Memory B cell (primary cell): Measurements from ENCODE around the gene LAMC1.
A peak's percentile ranks its signal among the peaks of the same experiment; 100 is the strongest.

Experiments
- ATAC-seq: fragments of 150-1000 bp; cut with Tn5 transposase; 2 replicates; pipeline ENCODE4 v1.10.0; 2021; ENCODE audit warnings: low read depth, mild to moderate bottlenecking, moderate library complexity
- DNase-seq, 2 donors: peaks; one replicate each; pipeline ENCODE4 v3.0.0; 2022; ENCODE audit warnings: low spot score in 2 of 2
- H3K27ac Mint-ChIP-seq: one replicate; pipeline ENCODE4 v1.8.0; 2022; ENCODE audit warnings: mild to moderate bottlenecking, moderate library complexity, mixed read lengths
- H3K27me3 Mint-ChIP-seq: one replicate; pipeline ENCODE4 v1.8.0; 2022; ENCODE audit warnings: mixed read lengths
- H3K36me3 Mint-ChIP-seq: one replicate; pipeline ENCODE4 v1.8.0; 2022; ENCODE audit warnings: mild to moderate bottlenecking, mixed read lengths
- H3K4me1 Mint-ChIP-seq: one replicate; pipeline ENCODE4 v1.8.0; 2022; ENCODE audit warnings: mixed read lengths
- H3K4me3 Mint-ChIP-seq: one replicate; pipeline ENCODE4 v1.8.0; 2022; ENCODE audit warnings: mild to moderate bottlenecking, moderate library complexity, mixed read lengths
- H3K9me3 Mint-ChIP-seq: one replicate; pipeline ENCODE4 v1.8.0; 2022; ENCODE audit warnings: mixed read lengths

The LAMC1 gene

GRCh38 chr1:183023146-183023600 is at the start of gene LAMC1:
TSS of gene LAMC1 (plus strand) at chr1:183023420. CDS start at chr1:183023717, 297 bp downstream.
- peaks cover 24% of the 10 kb centered on the region for H3K4me1 Mint-ChIP-seq
- ATAC-seq (peak; percentile 47), DNase-seq (peak; percentile 46 to 69)
- peak within 1 kb of the TSS; percentile 94 for H3K4me3 Mint-ChIP-seq
- H3K9me3 Mint-ChIP-seq: no peaks in the 10 kb centered on the region
- H3K27ac Mint-ChIP-seq: peak within 1 kb of the TSS; percentile 23
- no peaks in the 10 kb centered on the region for H3K36me3 Mint-ChIP-seq
- peaks cover 1% of the 10 kb centered on the region for H3K27me3 Mint-ChIP-seq

- Mint-ChIP-seq H3K27ac (no peak overlapping the region), H3K9me3 (no peaks in the 10 kb centered on the region), H3K27me3 (no peaks in the 10 kb centered on the region), H3K4me3 (no peak overlapping the region), H3K36me3 (no peaks in the 10 kb centered on the region), H3K4me1 (no peaks in the 10 kb centered on the region)
- ATAC-seq (no peak), DNase-seq (no peak)
Measured at GRCh38 chr1:182974506-182975191, 48.6 kb upstream of the LAMC1 start.

GRCh38 chr1:182977480-182977879 is 45.7 kb upstream of the LAMC1 start:
- Mint-ChIP-seq H3K4me1 (no peaks in the 10 kb centered on the region), H3K36me3 (no peaks in the 10 kb centered on the region), H3K9me3 (no peaks in the 10 kb centered on the region), H3K27me3 (no peaks in the 10 kb centered on the region), H3K4me3 (no peak overlapping the region), H3K27ac (no peak overlapping the region)
- no peak for DNase-seq
- ATAC-seq: no peak

GRCh38 chr1:182978151-182978853 is 44.9 kb upstream of the LAMC1 start:
- no peak overlapping the region for H3K27ac Mint-ChIP-seq
- no peaks in the 10 kb centered on the region for H3K4me1 Mint-ChIP-seq
- no peak for DNase-seq
- H3K4me3 Mint-ChIP-seq: no peak overlapping the region
- no peaks in the 10 kb centered on the region for H3K27me3 Mint-ChIP-seq
- no peak for ATAC-seq
- H3K36me3 Mint-ChIP-seq: no peaks in the 10 kb centered on the region
- no peaks in the 10 kb centered on the region for H3K9me3 Mint-ChIP-seq

- H3K4me3 Mint-ChIP-seq: no peak overlapping the region
- no peaks in the 10 kb centered on the region for H3K36me3 Mint-ChIP-seq
- ATAC-seq (no peak), DNase-seq (no peak)
- no peaks in the 10 kb centered on the region for H3K4me1 Mint-ChIP-seq
- no peaks in the 10 kb centered on the region for H3K9me3 Mint-ChIP-seq
- H3K27ac Mint-ChIP-seq: no peak overlapping the region
- H3K27me3 Mint-ChIP-seq: peaks cover 9% of the 10 kb centered on the region
Measured at GRCh38 chr1:182984138-182984537, 39.1 kb upstream of the LAMC1 start.

- H3K4me3 Mint-ChIP-seq: no peak overlapping the region
- H3K36me3 Mint-ChIP-seq: no peaks in the 10 kb centered on the region
- DNase-seq (no peak), ATAC-seq (no peak)
- H3K27me3 Mint-ChIP-seq: peaks cover 9% of the 10 kb centered on the region
- H3K27ac Mint-ChIP-seq: no peak overlapping the region
- no peaks in the 10 kb centered on the region for H3K9me3 Mint-ChIP-seq
- H3K4me1 Mint-ChIP-seq: no peaks in the 10 kb centered on the region
Measured at GRCh38 chr1:182984621-182985020, 38.6 kb upstream of the LAMC1 start.

- no peak for DNase-seq
- H3K4me3 Mint-ChIP-seq: no peak overlapping the region
Measured at GRCh38 chr1:182985876-182986275, 37.3 kb upstream of the LAMC1 start.

GRCh38 chr1:182990413-182991144 is 32.6 kb upstream of the LAMC1 start:
- Mint-ChIP-seq H3K27me3 (peaks cover 7% of the 10 kb centered on the region), H3K4me1 (no peaks in the 10 kb centered on the region), H3K4me3 (no peak overlapping the region), H3K9me3 (no peaks in the 10 kb centered on the region), H3K36me3 (no peaks in the 10 kb centered on the region), H3K27ac (no peak overlapping the region)
- DNase-seq: no peak
- ATAC-seq: no peak

More at GRCh38 chr1:182985876-182986275, 37.3 kb upstream of the LAMC1 start:
- Mint-ChIP-seq H3K9me3 (no peaks in the 10 kb centered on the region), H3K27ac (no peak overlapping the region), H3K27me3 (peaks cover 9% of the 10 kb centered on the region), H3K36me3 (no peaks in the 10 kb centered on the region), H3K4me1 (no peaks in the 10 kb centered on the region)
- no peak for ATAC-seq

GRCh38 chr1:182993746-182994145 is 29.5 kb upstream of the LAMC1 start:
- Mint-ChIP-seq H3K9me3 (no peaks in the 10 kb centered on the region), H3K4me3 (no peak overlapping the region), H3K4me1 (no peaks in the 10 kb centered on the region), H3K36me3 (no peaks in the 10 kb centered on the region), H3K27ac (no peak overlapping the region), H3K27me3 (peaks cover 2% of the 10 kb centered on the region)
- no peak for ATAC-seq
- no peak for DNase-seq

- no peak overlapping the region for H3K27ac Mint-ChIP-seq
- ATAC-seq (no peak), DNase-seq (no peak)
- H3K4me1 Mint-ChIP-seq: no peaks in the 10 kb centered on the region
- no peaks in the 10 kb centered on the region for H3K36me3 Mint-ChIP-seq
- H3K9me3 Mint-ChIP-seq: no peaks in the 10 kb centered on the region
- H3K4me3 Mint-ChIP-seq: no peak overlapping the region
- peaks cover 2% of the 10 kb centered on the region for H3K27me3 Mint-ChIP-seq
Measured at GRCh38 chr1:182995894-182996293, 27.3 kb upstream of the LAMC1 start.

GRCh38 chr1:182996816-182997215 is 26.4 kb upstream of the LAMC1 start:
- Mint-ChIP-seq H3K27me3 (peaks cover 5% of the 10 kb centered on the region), H3K27ac (no peak overlapping the region), H3K9me3 (no peaks in the 10 kb centered on the region), H3K4me1 (no peaks in the 10 kb centered on the region), H3K36me3 (no peaks in the 10 kb centered on the region), H3K4me3 (no peak overlapping the region)
- ATAC-seq: no peak
- DNase-seq: no peak

- no peak for DNase-seq
- no peak for ATAC-seq
Measured at GRCh38 chr1:182998482-182998881, 24.7 kb upstream of the LAMC1 start.

GRCh38 chr1:183000167-183000962 is 22.9 kb upstream of the LAMC1 start:
- Mint-ChIP-seq H3K27ac (no peak overlapping the region), H3K4me1 (no peaks in the 10 kb centered on the region), H3K27me3 (peaks cover 8% of the 10 kb centered on the region), H3K36me3 (no peaks in the 10 kb centered on the region), H3K4me3 (no peak overlapping the region), H3K9me3 (no peaks in the 10 kb centered on the region)
- ATAC-seq: no peak
- DNase-seq: no peak

More at GRCh38 chr1:182998482-182998881, 24.7 kb upstream of the LAMC1 start:
- no peaks in the 10 kb centered on the region for H3K36me3 Mint-ChIP-seq
- H3K27me3 Mint-ChIP-seq: peaks cover 4% of the 10 kb centered on the region
- no peak overlapping the region for H3K4me3 Mint-ChIP-seq
- H3K4me1 Mint-ChIP-seq: no peaks in the 10 kb centered on the region
- no peak overlapping the region for H3K27ac Mint-ChIP-seq
- H3K9me3 Mint-ChIP-seq: no peaks in the 10 kb centered on the region
